HepG2 (cell line): ENCODE results near the gene KISS1. TPM values are rescaled to one million over a fixed set of nuclear protein-coding genes. Genes with fewer than 3 reads are reported as not detected.

Source experiments
- BCLAF1 ChIP-seq: fragments of 450-650 bp; IDR thresholded peaks from 2 replicates; pipeline ENCODE4 v1.6.1; 2017; ENCODE audit warnings: mild to moderate bottlenecking
- EEA1 ChIP-seq: sonication (generic); formaldehyde crosslinking; IDR thresholded peaks from 2 replicates; pipeline ENCODE4 v1.5.1; 2020; ENCODE audit warnings: mild to moderate bottlenecking, missing genetic modification reagents, borderline replicate concordance
- ERF ChIP-seq: IDR thresholded peaks from 2 replicates; pipeline ENCODE4 v1.6.1; 2018; ENCODE audit warnings: missing biosample characterization, missing genetic modification reagents
- FOXC1 ChIP-seq: sonication (generic); formaldehyde crosslinking; IDR thresholded peaks from 2 replicates; pipeline ENCODE4 v1.8.0; 2022; ENCODE audit warnings: mild to moderate bottlenecking, missing genetic modification reagents, borderline replicate concordance
- HNRNPUL1 ChIP-seq: fragments of 200-400 bp; formaldehyde crosslinking; IDR thresholded peaks from 2 replicates; pipeline ENCODE4 v1.6.1; 2017; ENCODE audit warnings: low read depth, mild to moderate bottlenecking, low read length, moderate library complexity
- HOXA3 ChIP-seq: sonication (generic); formaldehyde crosslinking; IDR thresholded peaks from 2 replicates; pipeline ENCODE4 v1.5.0; 2020; ENCODE audit warnings: missing genetic modification reagents
- KLF6 ChIP-seq: IDR thresholded peaks from 2 replicates; pipeline ENCODE4 v1.8.0; 2016; ENCODE audit warnings: missing biosample characterization, missing genetic modification reagents
- KMT2A ChIP-seq: sonication (generic); formaldehyde crosslinking; IDR thresholded peaks from 2 replicates; pipeline ENCODE4 v1.4.0; 2020; ENCODE audit warnings: missing genetic modification reagents
- MATR3 ChIP-seq: sonication (generic); formaldehyde crosslinking; IDR thresholded peaks from 2 replicates; pipeline ENCODE4 v1.4.0; 2020; ENCODE audit warnings: missing genetic modification reagents
- NKX3-1 ChIP-seq: sonication (generic); formaldehyde crosslinking; IDR thresholded peaks from 2 replicates; pipeline ENCODE4 v1.5.0; 2020; ENCODE audit warnings: missing genetic modification reagents
- NR2F2 ChIP-seq: IDR thresholded peaks from 2 replicates; pipeline ENCODE4 v1.6.1; 2012; ENCODE audit warnings: low read depth, inconsistent platforms, borderline replicate concordance
- PAXIP1 ChIP-seq: sonication (generic); formaldehyde crosslinking; conservative IDR thresholded peaks from 2 replicates; pipeline ENCODE4 v1.4.0; 2020; ENCODE audit warnings: mild to moderate bottlenecking, missing genetic modification reagents, moderate library complexity
- PHF20 ChIP-seq: sonication (generic); formaldehyde crosslinking; IDR thresholded peaks from 2 replicates; pipeline ENCODE4 v1.5.0; 2020; ENCODE audit warnings: mild to moderate bottlenecking, missing genetic modification reagents
- RNF2 ChIP-seq: fragments of 450-650 bp; conservative IDR thresholded peaks from 2 replicates; pipeline ENCODE4 v1.6.1; 2016; ENCODE audit warnings: low read depth
- SMARCC2 ChIP-seq: fragments of 450-650 bp; IDR thresholded peaks from 2 replicates; pipeline ENCODE4 v1.6.1; 2017; ENCODE audit warnings: antibody characterized with exemption, mild to moderate bottlenecking
- TCF7L2 ChIP-seq: IDR thresholded peaks from 2 replicates; pipeline ENCODE4 v1.6.1; 2011; ENCODE audit warnings: mild to moderate bottlenecking, low read depth, low read length, moderate library complexity
- U2AF2 ChIP-seq: fragments of 200-400 bp; formaldehyde crosslinking; IDR thresholded peaks from 2 replicates; pipeline ENCODE4 v1.6.1; 2017; ENCODE audit warnings: low read depth, mild to moderate bottlenecking, low read length
- ZBTB21 ChIP-seq: sonication (generic); formaldehyde crosslinking; IDR thresholded peaks from 2 replicates; pipeline ENCODE4 v1.4.0; 2020; ENCODE audit warnings: missing genetic modification reagents
- ZNF160 ChIP-seq: sonication (generic); formaldehyde crosslinking; IDR thresholded peaks from 2 replicates; pipeline ENCODE4 v1.8.0; 2022; ENCODE audit warnings: mild to moderate bottlenecking, inconsistent platforms, missing genetic modification reagents
- ZNF33B ChIP-seq: sonication (generic); formaldehyde crosslinking; IDR thresholded peaks from 2 replicates; pipeline ENCODE4 v1.5.1; 2020; ENCODE audit warnings: mild to moderate bottlenecking, missing genetic modification reagents
- ZNF414 ChIP-seq: sonication (generic); formaldehyde crosslinking; IDR thresholded peaks from 2 replicates; pipeline ENCODE4 v1.5.0; 2020; ENCODE audit warnings: missing genetic modification reagents
- ZNF460 ChIP-seq: sonication (generic); formaldehyde crosslinking; IDR thresholded peaks from 2 replicates; pipeline ENCODE4 v1.5.1; 2020; ENCODE audit warnings: missing genetic modification reagents, mild to moderate bottlenecking, borderline replicate concordance
- ZNF530 ChIP-seq: sonication (generic); formaldehyde crosslinking; IDR thresholded peaks from 2 replicates; pipeline ENCODE4 v1.5.0; 2020; ENCODE audit warnings: low read depth, mild to moderate bottlenecking, missing genetic modification reagents
- ZNF737 ChIP-seq: sonication (generic); formaldehyde crosslinking; IDR thresholded peaks from 2 replicates; pipeline ENCODE4 v1.5.0; 2020; ENCODE audit warnings: missing genetic modification reagents, mild to moderate bottlenecking, borderline replicate concordance
- ZSCAN29 ChIP-seq: sonication (generic); formaldehyde crosslinking; conservative IDR thresholded peaks from 2 replicates; pipeline ENCODE4 v1.4.0; 2020; ENCODE audit warnings: mild to moderate bottlenecking, missing genetic modification reagents
- polyA plus RNA-seq, 8 experiments: library from polyadenylated mRNA; depleted of rRNA in 3 of 8; stranded (reverse) in 7 of 8; unstranded in 1 of 8; fragments of >200 nt; fragmentation: Illumina TruSeq in 4 of 8; extraction: Trizol in 4 of 8; gene quantifications; 2 replicates each; pipeline versions ENCODE4 v1.2.1 to v1.2.3, GENCODE V29; 2011 to 2016; ENCODE audit warnings: low read depth in 4 of 8, missing spikeins in 1 of 8, mixed read lengths in 1 of 8; ENCODE audit not compliant: insufficient read depth in 1 of 8
- total RNA-seq, 5 experiments: library from RNA; depleted of rRNA; stranded (reverse); fragments of >200 nt; fragmentation: Illumina TruSeq; extraction: Trizol; gene quantifications; 2 replicates each; pipeline ENCODE4 v1.2.3, GENCODE V29; 2016; ENCODE audit warnings: low read depth in 1 of 5

Gene KISS1
- total and polyA plus RNA-seq, 2 of the 13 experiments (the other 11 are each of a cell fraction or from before 2014, with no cell fraction given), result 0.24 to 0.80 TPM

- TF ChIP-seq ZNF414 (CRISPR knock-in tag) (no peak), HOXA3 (CRISPR knock-in tag) (peak; percentile 58; the same call in 1 of the 2 replicates), FOXC1 (no peak), EEA1 (CRISPR knock-in tag) (0 out of 2 replicates have a peak, but pooled peaks have one; percentile 68), MATR3 (no peak), ZNF530 (no peak), KMT2A (CRISPR knock-in tag) (0 out of 2 replicates have a peak, but pooled peaks have one; percentile 48), NKX3-1 (no peak), BCLAF1 (no peak), ZBTB21 (CRISPR knock-in tag) (no peak), ERF (CRISPR knock-in tag) (no peak), ZSCAN29 (CRISPR knock-in tag) (no peak), RNF2 (0 out of 2 replicates have a peak, but pooled peaks have one; percentile 38), NR2F2 (no peak), SMARCC2 (no peak), ZNF737 (no peak), PHF20 (CRISPR knock-in tag) (peak; percentile 48; the same call in 1 of the 2 replicates), U2AF2 (no peak), TCF7L2 (no peak), HNRNPUL1 (no peak; the same call in 1 of the 2 replicates), ZNF160 (CRISPR knock-in tag) (0 out of 2 replicates have a peak, but pooled peaks have one; percentile 68), PAXIP1 (CRISPR knock-in tag) (0 out of 2 replicates have a peak, but pooled peaks have one; percentile 26), ZNF460 (CRISPR knock-in tag) (no peak), KLF6 (CRISPR knock-in tag) (no peak), ZNF33B (CRISPR knock-in tag) (no peak)
Measured at GRCh38 chr1:204151552-204152309, 44.6 kb downstream of the KISS1 start, which contains the start of gene ETNK2 (continued).
